Spleen (tissue), 7 donors: ENCODE measurements around the gene MSI2.

Source experiments
- CTCF ChIP-seq, 11 experiments: fragments of 200-600 bp in 7 of 11; fragments of 450-650 bp in 4 of 11; sonication (generic) in 4 of 11; IDR thresholded peaks in 8 of 11; conservative IDR thresholded peaks in 3 of 11; 1 replicate in 7 of 11; 2 replicates in 4 of 11; pipeline versions ENCODE4 v1.4.0 to v1.8.0; 2016 to 2021; ENCODE audit warnings: antibody characterized with exemption in 11 of 11, inconsistent platforms in 4 of 11, mild to moderate bottlenecking in 1 of 11
- POLR2AphosphoS5 ChIP-seq, 3 donors: sonication (generic); formaldehyde crosslinking; IDR thresholded peaks; one replicate each; pipeline ENCODE4 v1.5.1; 2017; ENCODE audit warnings: antibody characterized with exemption in 3 of 3
- donor health status: DM: no; HTN: no; CAD: no; lungs with moderate emphysema.
- donor health status: DM: no; HTN: no; CAD: no.
- donor health status: DM: no; HTN: no; CAD: no.

GRCh38 chr17:57429966-57430365, 173.6 kb downstream of the MSI2 start:
- no peak for TF ChIP-seq POLR2AphosphoS5 (IDR thresholded peaks at IDR 0.05)
- no peak for TF ChIP-seq CTCF (IDR thresholded peaks at IDR 0.05 in 8 of 11, conservative IDR thresholded peaks at IDR 0.05 in 3 of 11)
